Calu3 (cell line): ENCODE measurements around the gene TRPC4. TPM values are rescaled to one million over a fixed set of nuclear protein-coding genes. Genes with fewer than 3 reads are reported as not detected.

ENCODE experiments used
- BruUV-seq: library from RNA; stranded (reverse); fragments of 400-500 nt; replicated peaks from 2 replicates; lab custom pipeline; 2021; lab: Mats Ljungman, UMichigan
- CTCF ChIA-PET: fragments of 300-600 bp; sonication (Branson Sonifier 250); formaldehyde crosslinking; loops from one replicate; lab custom pipeline; 2022; ENCODE audit warnings: antibody characterized with exemption; lab: Charles Lee
- DNase-seq: peaks from one replicate; pipeline ENCODE4 v3.0.0; 2022
- H3K27ac Mint-ChIP-seq: one replicate; pipeline ENCODE4 v1.8.0; 2022; ENCODE audit warnings: mixed read lengths; ENCODE audit not compliant: unreplicated experiment
- H3K27me3 Mint-ChIP-seq: one replicate; pipeline ENCODE4 v1.8.0; 2022; ENCODE audit warnings: mixed read lengths; ENCODE audit not compliant: unreplicated experiment
- H3K36me3 Mint-ChIP-seq: one replicate; pipeline ENCODE4 v1.8.0; 2022; ENCODE audit warnings: mild to moderate bottlenecking, moderate library complexity, mixed read lengths; ENCODE audit not compliant: insufficient read depth, unreplicated experiment
- H3K4me1 Mint-ChIP-seq: one replicate; pipeline ENCODE4 v1.8.0; 2022; ENCODE audit warnings: mild to moderate bottlenecking, low read depth, mixed read lengths; ENCODE audit not compliant: unreplicated experiment
- H3K4me3 Mint-ChIP-seq: one replicate; pipeline ENCODE4 v1.8.0; 2022; ENCODE audit warnings: mild to moderate bottlenecking, low read depth, moderate library complexity, mixed read lengths; ENCODE audit not compliant: unreplicated experiment
- H3K9me3 Mint-ChIP-seq: one replicate; pipeline ENCODE4 v1.8.0; 2022; ENCODE audit warnings: low read depth, mixed read lengths; ENCODE audit not compliant: unreplicated experiment
- intact Hi-C: fragments of 100-400 bp; cut with micrococcal nuclease; formaldehyde crosslinking; loops from one replicate; pipeline ENCODE4 v1.10.0; 2022; ENCODE audit not compliant: unreplicated experiment
- total RNA-seq: library from RNA; stranded (reverse); gene quantifications from 2 replicates; pipeline ENCODE4 v1.2.3, GENCODE V29; 2022
- TF ChIP-seq, protein P1 (sequence below): fragments of 200-600 bp; IDR thresholded peaks from one replicate; pipeline ENCODE4 v1.8.0; 2022; ENCODE audit warnings: antibody characterized with exemption; ENCODE audit not compliant: unreplicated experiment

Gene TRPC4
- total RNA-seq, 1 experiment from 2014 or later, result not detected

GRCh38 chr13:37863708-37864107 is 5.9 kb downstream of the TRPC4 start:
- Mint-ChIP-seq H3K27me3 (no peaks in the 10 kb centered on the region), H3K36me3 (no peaks in the 10 kb centered on the region), H3K4me1 (no peaks in the 10 kb centered on the region), H3K9me3 (no peaks in the 10 kb centered on the region), H3K27ac (no peak overlapping the region), H3K4me3 (no peak overlapping the region)
- intact Hi-C loops, result no loop called here
- DNase-seq, result no peak
- BruUV-seq, result no TSS peak
- CTCF ChIA-PET, result no interaction called here
- TF ChIP-seq, protein P1, sequence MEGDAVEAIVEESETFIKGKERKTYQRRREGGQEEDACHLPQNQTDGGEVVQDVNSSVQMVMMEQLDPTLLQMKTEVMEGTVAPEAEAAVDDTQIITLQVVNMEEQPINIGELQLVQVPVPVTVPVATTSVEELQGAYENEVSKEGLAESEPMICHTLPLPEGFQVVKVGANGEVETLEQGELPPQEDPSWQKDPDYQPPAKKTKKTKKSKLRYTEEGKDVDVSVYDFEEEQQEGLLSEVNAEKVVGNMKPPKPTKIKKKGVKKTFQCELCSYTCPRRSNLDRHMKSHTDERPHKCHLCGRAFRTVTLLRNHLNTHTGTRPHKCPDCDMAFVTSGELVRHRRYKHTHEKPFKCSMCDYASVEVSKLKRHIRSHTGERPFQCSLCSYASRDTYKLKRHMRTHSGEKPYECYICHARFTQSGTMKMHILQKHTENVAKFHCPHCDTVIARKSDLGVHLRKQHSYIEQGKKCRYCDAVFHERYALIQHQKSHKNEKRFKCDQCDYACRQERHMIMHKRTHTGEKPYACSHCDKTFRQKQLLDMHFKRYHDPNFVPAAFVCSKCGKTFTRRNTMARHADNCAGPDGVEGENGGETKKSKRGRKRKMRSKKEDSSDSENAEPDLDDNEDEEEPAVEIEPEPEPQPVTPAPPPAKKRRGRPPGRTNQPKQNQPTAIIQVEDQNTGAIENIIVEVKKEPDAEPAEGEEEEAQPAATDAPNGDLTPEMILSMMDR, result no peak

DNA sequence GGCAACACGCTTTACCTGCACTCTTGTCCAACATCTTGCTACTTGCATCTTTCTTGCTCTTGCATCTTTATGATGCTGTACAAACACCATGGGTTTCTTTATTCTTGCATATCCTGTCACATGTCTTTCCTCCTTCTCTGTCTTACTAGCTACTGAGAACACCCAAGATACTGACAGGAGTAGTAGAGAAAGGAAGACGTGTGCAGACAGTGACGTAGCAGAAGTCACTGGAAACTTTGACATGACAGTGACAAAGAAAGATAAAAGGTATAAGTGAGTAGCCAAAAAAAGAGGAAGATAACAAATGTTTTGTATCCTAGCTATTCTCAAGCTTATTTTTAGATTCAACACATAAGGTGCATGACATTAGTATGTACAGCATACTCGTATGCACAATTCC is 34.2 kb downstream of the TRPC4 start:
- Mint-ChIP-seq H3K27me3 (no peaks in the 10 kb centered on the region), H3K36me3 (no peaks in the 10 kb centered on the region), H3K4me1 (no peaks in the 10 kb centered on the region), H3K9me3 (no peaks in the 10 kb centered on the region), H3K27ac (no peak overlapping the region), H3K4me3 (no peak overlapping the region)
- no TSS peak for BruUV-seq
- TF ChIP-seq, protein P1, result no peak
- CTCF ChIA-PET, result no interaction called here
- DNase-seq, result no peak
- intact Hi-C loops, result no loop called here

DNA sequence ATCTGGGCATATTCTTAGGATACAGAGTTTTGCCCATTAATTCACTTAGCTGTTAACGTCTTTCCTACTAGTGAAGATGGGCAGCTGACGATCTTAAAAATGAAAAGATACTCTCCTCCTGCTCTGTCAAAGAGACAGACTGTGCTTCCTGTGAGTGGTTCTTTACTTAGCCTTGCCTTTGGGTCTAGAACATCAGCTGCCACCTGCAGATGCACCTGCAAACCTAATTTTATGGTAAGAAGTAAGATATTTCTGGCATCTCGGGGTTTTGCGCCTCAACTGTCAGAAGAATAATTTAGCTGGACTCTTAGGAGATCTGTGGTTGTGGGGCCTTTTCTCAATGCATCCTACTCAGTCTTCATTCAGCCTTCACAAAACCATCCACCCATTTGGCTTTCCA is 36.2 kb downstream of the TRPC4 start:
- CTCF ChIA-PET, result no interaction called here
- no peaks in the 10 kb centered on the region for H3K9me3 Mint-ChIP-seq
- TF ChIP-seq, protein P1, result no peak
- H3K4me3 Mint-ChIP-seq, result no peak overlapping the region
- H3K36me3 Mint-ChIP-seq, result no peaks in the 10 kb centered on the region
- H3K27me3 Mint-ChIP-seq, result no peaks in the 10 kb centered on the region
- no peaks in the 10 kb centered on the region for H3K4me1 Mint-ChIP-seq
- no peak overlapping the region for H3K27ac Mint-ChIP-seq
- BruUV-seq, result no TSS peak
- intact Hi-C loops, result no loop called here
- no peak for DNase-seq

DNA sequence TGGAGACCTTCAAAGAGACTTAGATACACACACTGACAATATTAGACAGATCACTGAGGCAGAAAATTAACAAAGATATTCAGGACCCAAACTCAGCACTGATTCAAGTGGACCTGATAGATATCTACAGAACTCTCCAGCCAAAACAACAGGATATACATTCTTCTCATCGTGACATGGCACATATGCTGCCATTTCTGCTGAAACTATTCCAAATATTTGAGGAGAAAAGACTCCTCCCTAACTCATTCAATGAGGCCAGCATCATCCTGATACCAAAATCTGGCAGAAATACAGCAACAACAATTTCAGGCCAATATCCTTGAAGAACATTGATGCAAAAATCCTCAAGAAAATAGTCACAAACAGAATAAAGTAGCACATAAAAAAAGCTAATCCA is 53.3 kb downstream of the TRPC4 start:
- Mint-ChIP-seq H3K27ac (no peak overlapping the region), H3K9me3 (peaks cover 3% of the 10 kb centered on the region), H3K36me3 (no peaks in the 10 kb centered on the region), H3K4me3 (no peak overlapping the region), H3K4me1 (no peaks in the 10 kb centered on the region), H3K27me3 (no peaks in the 10 kb centered on the region)
- TF ChIP-seq, protein P1, result no peak
- BruUV-seq, result no TSS peak
- intact Hi-C loops, result no loop called here
- DNase-seq, result no peak
- CTCF ChIA-PET, result no interaction called here
